Ovary (tissue), 3 donors: ENCODE data around the gene EFNB3.

Experiments
- POLR2A ChIP-seq: fragments of 450-650 bp; IDR thresholded peaks from one replicate; pipeline ENCODE4 v1.6.1; 2017; ENCODE audit warnings: antibody characterized with exemption, mild to moderate bottlenecking, moderate library complexity
- TF ChIP-seq, protein P1 (sequence below), 3 donors: fragments of 450-650 bp in 2 of 3; fragments of 200-600 bp in 1 of 3; IDR thresholded peaks; one replicate each; pipeline versions ENCODE4 v1.5.1 to v1.8.0; 2016 to 2022; ENCODE audit warnings: antibody characterized with exemption in 3 of 3, mild to moderate bottlenecking in 1 of 3
- donor health status: DM: no; HTN: no; CAD: no.

DNA sequence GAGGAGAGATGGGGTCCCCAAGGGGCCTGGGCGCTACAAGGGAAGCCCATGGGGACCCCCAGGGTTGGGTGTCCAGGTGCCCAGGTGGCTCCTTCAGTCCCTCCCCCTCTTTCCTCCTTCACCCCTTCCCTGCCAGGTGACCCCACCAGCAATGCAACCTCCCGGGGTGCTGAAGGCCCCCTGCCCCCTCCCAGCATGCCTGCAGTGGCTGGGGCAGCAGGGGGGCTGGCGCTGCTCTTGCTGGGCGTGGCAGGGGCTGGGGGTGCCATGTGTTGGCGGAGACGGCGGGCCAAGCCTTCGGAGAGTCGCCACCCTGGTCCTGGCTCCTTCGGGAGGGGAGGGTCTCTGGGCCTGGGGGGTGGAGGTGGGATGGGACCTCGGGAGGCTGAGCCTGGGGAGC is 4.0 kb downstream of the EFNB3 start:
- TF ChIP-seq, protein P1, sequence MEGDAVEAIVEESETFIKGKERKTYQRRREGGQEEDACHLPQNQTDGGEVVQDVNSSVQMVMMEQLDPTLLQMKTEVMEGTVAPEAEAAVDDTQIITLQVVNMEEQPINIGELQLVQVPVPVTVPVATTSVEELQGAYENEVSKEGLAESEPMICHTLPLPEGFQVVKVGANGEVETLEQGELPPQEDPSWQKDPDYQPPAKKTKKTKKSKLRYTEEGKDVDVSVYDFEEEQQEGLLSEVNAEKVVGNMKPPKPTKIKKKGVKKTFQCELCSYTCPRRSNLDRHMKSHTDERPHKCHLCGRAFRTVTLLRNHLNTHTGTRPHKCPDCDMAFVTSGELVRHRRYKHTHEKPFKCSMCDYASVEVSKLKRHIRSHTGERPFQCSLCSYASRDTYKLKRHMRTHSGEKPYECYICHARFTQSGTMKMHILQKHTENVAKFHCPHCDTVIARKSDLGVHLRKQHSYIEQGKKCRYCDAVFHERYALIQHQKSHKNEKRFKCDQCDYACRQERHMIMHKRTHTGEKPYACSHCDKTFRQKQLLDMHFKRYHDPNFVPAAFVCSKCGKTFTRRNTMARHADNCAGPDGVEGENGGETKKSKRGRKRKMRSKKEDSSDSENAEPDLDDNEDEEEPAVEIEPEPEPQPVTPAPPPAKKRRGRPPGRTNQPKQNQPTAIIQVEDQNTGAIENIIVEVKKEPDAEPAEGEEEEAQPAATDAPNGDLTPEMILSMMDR (IDR thresholded peaks at IDR 0.05), result no peak
- TF ChIP-seq POLR2A, result no peak
